CMK (cell line): ENCODE data around the gene SMPD1.

Experiments used
- DNase-seq: peaks from one replicate; pipeline ENCODE4 v3.0.0-alpha.2; 2010; ENCODE audit warnings: low read depth

The SMPD1 gene

DNA sequence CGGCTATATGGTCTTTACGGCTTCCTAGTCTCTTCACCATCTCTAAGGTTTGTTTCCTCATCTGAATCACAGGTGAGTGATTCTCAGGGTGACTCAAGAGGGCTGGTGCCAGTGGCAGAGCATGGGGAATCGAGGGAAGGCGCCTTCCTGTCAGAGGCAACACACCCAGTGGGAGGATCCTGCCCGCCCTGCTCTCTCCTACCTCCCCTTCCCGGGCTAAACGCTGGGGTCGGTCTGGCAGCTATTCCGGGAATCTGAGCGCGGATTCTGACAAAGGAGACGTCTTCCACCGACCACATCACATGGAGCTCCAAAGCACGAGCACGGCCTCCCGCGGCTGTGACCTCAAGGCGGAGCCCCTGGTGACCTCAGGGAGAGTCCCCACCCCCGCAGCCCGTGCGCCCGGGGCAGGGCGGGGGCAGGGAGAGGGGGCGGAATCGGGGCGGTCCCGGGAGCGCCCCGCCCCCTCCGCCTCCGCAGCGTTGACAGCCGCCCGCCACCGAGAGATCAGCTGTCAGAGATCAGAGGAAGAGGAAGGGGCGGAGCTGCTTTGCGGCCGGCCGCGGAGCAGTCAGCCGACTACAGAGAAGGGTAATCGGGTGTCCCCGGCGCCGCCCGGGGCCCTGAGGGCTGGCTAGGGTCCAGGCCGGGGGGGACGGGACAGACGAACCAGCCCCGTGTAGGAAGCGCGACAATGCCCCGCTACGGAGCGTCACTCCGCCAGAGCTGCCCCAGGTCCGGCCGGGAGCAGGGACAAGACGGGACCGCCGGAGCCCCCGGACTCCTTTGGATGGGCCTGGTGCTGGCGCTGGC, at the start of gene SMPD1:
TSS of gene SMPD1 (plus strand) at position 570 of the 813 bp plus-strand sequence. CDS start at position 695, 125 bp downstream.
- DNase-seq: peak; percentile 84

DNA sequence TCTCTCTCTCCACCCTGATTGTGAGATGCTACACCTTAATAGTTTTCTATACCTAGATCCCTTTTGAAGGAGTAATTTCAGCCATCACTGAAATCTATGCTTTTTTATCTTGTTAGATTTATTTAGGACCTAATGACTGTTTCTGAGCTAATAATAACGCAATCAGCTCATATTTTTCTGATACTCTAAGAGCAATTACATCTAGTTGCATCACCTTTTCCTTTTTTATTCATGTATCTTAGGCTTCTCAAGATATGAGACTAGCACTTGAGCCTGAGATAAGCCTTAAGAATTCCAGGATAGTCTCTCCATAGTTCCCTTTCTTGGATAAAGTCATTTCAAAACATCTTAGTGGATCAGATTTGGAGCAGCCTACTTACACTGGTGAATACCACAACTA, 44.9 kb upstream of the SMPD1 start:
- no peak for DNase-seq

DNA sequence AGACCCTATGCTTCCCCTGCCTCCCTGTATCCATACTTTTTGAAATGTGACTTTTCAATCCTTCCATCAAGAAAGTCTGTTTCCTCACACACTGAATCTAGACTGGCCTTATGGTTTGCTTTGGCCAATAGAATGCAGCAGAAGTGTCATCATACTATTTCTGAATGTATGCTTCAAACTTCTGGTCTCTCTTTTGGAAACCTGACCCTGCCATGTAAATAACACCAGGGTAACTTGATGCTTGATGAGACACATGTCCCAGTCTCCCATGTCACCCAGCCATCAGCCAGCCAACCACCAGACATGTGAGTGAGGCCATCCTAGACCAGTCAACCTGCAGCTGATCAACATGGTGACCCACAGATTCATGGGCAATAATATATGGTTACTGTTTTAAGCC, 40.2 kb upstream of the SMPD1 start:
- no peak for DNase-seq

DNA sequence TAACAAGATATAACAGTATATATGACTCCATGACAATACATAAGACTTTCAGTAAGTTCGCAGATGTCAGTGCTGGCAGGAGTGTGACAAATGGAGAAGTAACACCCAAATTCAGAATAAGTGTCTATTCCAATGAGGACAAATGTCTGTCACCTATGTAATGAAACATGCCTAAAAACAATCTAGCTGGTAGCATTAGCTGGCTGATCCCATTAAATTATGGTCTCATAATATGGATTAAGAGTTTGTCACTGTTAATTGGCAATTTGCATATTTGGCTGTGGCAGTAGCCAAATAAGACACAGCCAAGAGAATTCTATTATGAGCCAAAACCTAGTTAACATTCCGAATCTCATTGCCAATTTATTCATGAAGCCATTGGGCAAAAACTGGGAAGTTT, 39.8 kb upstream of the SMPD1 start:
- no peak for DNase-seq

DNA sequence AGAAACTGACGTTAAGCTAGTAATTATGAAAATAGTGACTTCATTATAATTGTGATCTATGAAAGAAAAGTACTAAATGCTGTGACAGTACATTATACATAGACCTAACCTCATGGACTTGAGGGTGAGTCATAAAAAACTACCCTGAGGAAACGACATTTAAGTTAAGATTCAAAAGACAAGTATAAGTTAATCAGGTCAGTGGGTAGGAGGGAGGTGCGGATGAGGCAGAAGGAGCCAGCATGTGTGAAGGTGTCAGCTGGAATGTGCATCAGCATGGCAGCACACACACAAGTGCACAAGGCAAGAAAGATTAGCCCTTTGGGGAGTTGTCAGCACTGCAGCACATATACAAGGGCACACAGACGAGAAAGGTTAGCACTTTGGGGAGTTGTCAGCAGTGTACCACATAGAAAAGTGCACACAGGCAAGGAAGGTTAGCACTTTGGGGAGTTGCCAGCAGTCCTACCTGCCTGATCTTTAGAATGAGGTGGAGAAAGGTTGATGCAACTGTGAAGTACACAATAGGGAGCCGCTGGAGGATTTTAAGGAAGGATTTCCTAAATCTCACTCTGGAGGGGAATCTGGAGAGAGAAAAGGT, 38.4 kb upstream of the SMPD1 start:
- DNase-seq: no peak

DNA sequence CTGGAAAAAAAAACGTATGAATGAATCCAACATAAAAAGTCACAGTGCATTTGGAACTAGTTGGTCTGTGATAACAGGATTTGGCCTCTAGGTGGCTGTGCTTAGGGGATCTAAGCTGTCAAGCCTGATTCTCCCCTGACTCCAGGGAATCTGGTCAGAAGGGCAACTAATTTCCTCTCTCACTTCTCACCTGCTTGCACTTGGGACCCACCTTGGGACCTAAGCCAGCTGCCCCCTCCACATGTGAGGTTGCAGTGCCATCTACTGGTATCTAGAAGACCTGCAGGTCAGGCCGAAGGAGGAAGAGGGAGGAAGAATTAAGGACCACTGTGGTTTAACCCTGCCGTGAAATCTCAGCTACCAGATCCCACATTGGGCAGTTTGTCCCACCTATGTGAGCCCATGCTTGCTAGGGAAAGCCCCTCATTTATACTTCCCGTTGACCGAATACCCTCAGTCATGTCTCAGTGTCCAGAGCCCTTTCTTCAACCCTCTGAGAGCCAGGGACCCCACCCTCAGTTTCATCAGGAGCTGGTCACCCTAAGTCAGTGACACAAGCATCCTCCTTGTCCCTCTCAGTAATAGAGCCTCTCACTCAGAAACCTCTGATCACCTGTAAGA, 36.8 kb upstream of the SMPD1 start:
- DNase-seq: no peak

DNA sequence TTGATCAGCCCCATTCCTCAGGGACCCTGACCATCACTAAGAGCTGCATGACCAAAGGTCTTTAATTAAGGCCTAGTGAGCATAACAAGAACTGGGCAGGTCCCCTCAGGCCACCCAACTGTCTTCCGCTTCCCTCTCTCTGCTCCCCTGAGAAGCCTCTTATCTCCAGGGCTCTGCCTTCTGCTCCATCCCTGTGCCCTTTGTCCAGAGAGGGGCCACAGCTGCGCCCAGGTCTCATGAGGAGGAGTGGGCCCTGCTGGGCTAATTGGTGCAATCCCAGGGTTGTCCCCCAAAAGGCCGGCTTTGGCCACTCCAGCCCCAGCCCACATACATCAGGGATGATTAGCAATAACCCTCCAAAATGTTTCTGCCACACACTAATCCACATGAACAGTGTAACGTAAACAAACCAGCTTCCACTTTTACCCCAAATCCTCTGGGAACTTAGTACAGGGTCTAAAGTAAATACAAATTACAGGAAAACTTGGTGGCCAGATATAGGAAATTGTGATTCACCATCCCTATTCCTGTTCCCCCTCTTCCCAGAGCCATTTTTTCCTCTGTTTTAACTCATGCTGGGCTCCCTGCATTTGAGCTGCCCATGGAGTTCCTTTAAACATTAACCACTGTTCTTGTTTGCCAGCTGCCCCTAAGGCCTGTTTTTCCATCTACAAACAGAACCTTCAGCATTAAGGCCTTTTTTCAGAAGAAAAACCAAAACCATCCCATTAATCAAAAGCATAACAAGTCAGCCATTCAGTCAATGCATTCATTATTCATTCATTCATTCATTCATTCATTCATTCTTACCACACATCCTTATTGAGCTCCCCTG, 35.4 kb upstream of the SMPD1 start:
- DNase-seq: no peak

DNA sequence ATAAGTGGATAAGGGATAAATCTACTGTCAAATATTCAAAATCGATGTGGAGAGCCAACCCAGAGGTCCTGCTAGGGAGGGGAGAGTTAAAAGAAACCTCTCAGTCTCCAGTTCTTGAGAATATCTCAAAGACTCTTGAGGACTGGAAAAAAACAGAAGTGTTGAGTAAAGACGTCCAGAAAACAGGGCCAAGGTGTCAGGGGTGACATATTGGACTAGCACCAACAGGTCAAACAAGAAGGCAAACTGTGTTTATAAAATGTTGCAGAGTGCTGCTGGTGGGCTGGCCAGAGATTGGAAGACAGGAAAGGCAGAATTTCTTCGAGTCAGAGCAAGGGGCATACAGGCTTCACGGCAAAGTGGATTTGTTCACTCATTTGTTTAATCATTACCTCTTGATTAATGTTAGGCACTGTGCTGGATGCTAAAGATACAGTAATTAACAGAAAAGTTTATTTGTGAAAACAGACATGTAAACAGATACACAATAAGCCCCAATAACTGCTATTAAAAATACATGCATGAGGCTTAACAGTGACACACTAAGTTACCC, 33.7 kb upstream of the SMPD1 start:
- no peak for DNase-seq

DNA sequence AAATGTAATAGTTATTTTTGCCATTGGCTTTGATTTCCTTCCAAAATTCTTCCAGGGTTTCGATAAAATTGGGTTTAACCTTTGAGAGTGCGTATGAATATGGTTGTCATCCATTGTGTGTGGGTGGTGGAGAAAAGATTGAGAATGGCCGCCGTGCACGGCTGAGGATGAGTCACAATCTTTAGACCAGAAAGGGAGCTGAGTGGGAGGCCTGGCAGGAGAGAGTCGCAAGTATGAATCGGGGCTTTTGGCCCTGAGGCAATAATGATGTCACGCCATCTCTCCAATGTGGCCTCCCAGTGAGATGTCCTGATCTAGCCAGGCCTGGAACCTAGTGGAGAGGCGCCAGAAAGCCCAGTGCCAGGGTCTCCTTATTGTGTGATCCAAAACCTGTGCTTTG, 33.1 kb upstream of the SMPD1 start:
- no peak for DNase-seq

DNA sequence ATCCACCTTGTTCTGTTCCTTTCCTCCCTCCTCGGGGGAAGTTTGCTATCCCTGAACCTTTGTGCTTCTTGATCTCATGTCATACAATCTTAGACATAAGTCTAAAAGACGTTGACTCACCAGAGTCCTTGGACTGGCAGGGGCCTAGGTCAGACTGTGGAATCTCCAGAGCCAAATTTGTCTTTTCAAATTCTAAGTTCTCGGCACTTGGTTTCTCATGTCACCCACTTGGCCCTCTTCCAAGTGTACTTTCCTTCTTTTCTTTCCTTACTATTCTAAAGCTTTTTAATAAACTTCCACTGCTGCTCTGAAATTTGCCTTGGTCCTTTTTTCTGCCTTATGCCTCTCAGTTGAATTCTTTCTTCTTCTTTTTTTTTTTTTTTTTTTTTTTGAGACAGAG, 30.1 kb upstream of the SMPD1 start:
- DNase-seq: no peak

DNA sequence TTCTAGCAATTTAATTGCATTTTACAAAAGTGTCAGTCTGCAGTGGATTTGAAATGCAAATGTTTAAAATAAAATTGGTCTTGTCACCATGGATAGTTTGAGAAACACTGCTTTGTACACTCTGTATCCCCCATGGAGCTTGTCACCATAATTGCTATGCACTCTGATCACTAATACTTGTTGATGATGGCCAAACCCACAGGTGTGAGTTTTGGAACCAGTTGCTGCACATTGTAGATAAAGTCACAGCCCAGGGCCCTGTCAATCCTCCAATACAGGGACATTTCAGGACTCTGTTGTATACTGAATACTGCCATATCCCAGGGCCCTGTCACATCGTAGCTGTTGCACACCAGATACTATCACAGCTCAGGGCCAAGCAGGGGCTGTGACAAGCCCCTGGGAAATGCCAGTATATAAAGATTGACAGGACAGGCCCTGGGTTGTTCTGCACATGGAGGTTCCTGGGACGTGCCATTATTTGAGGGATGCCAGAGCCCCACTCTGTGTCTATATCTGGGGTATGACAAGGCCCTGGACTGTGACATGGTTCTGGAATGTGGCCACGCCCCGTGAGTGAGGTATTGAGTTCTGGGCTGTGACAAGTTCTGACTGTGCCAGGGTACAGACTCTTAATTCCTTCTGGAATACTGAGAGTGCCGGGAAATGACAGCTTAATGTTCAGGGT, 27.9 kb upstream of the SMPD1 start:
- no peak for DNase-seq

DNA sequence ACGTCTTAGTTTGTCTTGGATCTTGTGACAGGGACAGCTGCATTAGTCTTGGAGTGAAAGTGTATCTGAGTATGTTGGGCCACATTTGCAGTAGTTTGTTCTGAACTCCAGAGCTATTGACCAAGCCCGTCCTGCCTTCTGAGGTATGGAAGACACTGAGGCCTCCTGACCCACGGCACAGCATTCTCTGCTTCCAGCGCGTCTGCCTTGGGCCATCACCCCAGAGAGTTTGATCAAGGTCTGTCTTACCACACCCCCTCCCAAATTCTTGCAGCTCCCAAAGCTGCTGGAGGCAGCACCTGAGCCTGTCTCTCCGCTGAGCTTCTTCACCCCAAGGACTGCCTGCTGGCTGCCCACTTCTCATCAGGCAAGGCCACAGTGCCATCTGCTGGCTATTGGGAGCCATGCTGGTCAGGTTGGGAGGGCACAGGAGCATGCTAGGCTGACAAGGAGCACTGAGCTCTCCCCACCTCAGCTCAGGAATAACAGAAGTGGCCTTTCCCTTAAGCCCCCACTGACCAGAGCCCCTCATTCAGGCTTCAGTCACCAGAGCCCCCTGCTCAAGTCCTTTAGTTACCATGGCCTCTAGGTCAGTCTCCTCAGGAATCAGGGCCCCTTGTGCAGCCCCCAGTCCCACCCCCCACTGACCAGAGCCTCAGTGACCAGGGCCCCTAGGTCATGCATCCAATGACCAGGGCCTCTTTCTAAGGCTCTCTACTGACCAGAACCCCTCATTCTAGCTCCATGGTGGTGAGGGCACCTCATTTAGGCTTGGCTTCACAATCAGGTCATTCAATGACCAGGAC, 27.2 kb upstream of the SMPD1 start:
- peak; percentile 27 for DNase-seq

DNA sequence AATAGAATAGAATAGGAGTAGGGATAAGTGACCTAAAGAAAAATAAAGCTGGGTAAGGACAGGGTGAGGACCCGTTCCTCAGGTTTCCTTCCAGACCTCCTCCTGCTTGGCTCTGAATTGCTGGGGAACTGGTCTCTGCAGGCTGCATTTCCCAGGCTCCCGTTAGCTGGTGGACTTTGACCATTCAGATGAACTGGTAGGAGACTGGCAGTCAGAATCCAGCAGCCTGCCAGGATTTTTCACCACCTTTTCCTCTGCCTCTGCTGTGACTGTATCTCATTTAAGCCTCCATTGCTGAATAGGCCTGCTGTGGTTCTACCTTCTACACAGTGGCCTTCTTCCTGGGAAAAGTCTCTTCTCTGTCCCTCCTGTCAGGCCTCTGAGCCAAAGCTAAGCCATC, 24.6 kb upstream of the SMPD1 start:
- no peak for DNase-seq

DNA sequence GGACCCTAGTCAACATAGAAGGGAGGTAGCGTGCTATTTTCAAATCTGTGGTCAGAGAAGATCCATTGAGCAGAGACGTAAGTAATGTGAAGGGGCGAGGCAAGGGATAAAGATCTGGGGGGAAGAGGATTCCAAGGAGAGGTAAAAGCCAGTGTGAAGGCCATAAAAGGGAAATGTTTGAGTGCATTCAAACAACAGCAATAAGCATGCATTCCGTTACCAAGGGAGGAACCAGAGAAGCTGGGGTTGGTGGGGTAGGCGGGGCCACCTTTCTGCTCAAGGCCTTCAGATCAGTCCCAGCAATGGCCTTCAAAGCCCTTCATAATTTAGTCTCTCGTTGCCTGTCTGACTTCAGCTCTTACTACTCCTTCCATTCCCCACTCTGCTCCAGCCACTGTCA, 18.4 kb upstream of the SMPD1 start:
- DNase-seq: no peak

DNA sequence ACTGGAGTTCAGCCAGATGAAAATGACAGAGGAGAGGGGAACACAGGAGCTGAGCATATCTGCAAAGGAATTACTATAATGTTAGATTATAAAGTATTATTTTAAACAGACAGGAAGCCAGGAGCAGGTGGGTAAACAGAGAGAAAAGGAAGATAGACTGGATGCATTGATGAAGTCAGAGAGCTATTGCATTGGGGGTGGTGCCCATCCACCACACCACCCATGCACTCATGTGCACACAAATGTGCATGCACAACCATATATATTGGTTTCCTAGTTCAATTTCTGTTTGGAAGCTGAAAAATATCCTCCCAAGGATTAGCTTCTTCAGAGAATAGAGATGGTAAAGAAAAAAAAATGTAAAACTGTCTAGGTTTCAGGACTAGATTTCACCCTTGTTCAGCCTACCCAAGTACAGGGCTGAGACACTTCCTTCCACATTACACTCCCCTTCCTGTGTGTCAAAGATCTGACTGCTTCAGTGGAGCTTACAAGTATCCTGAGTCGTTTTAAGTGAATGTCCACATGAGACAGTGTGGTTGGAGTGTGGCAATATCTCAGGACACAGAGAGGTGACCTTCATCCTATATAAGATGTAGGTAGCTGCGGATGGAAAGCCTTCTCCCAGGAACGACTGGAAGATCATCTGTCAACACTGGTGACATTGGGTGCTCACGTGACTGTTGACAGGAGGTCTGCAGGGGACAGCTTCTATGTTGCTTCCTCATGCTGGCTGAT, 12.2 kb upstream of the SMPD1 start:
- DNase-seq: peak; percentile 54

DNA sequence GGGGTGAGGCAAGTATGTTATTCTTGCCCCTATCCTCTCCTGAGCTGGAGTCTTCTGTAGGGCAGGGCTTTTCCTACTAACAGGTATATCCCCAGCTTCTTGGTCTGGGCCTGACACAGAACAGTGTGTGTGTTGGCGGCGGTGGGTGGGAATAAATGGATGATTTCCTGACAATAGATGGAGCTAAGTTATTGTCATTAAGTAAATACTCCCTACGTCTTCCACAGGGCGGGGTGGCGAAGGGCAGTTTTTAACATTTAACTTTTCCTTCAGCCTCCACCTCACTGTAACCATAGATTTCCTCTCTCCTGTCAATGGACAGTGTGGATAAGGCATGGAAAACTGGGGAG, 11.7 kb upstream of the SMPD1 start:
- no peak for DNase-seq

DNA sequence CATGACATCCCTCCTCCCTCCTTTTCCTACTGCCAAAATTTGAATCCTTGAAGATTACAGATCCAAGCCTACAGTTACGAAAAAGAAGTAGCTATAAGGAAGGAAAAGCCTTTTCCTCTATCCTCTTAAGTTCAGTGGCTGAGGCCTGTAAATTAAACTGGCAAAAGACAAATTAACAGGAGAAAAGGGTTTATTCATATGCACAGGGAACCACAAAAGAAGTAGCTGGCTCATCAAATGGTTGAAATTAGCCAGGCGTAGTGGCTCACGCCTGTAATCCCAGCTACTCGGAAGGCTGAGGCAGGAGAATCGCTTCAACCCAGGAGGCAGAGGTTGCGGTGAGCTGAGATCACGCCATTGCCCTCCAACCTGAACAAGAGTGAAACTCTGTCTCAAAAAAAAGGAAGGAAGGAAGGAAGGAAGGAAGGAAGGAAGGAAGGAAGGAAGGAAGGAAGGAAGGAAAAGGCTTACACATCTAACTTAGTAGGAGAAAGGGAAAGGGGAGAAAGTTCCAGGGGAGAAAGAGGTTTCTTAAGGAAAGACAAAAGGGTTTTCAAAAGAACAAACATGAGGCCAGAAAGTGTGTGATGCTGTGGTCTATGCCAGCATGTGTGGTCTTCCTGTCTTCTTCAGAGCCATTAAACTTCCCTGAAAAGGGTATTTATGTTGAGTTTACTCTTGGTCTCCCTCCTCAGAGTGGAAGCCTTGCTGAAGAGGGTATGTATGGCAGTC, 5.1 kb upstream of the SMPD1 start:
- DNase-seq: no peak

DNA sequence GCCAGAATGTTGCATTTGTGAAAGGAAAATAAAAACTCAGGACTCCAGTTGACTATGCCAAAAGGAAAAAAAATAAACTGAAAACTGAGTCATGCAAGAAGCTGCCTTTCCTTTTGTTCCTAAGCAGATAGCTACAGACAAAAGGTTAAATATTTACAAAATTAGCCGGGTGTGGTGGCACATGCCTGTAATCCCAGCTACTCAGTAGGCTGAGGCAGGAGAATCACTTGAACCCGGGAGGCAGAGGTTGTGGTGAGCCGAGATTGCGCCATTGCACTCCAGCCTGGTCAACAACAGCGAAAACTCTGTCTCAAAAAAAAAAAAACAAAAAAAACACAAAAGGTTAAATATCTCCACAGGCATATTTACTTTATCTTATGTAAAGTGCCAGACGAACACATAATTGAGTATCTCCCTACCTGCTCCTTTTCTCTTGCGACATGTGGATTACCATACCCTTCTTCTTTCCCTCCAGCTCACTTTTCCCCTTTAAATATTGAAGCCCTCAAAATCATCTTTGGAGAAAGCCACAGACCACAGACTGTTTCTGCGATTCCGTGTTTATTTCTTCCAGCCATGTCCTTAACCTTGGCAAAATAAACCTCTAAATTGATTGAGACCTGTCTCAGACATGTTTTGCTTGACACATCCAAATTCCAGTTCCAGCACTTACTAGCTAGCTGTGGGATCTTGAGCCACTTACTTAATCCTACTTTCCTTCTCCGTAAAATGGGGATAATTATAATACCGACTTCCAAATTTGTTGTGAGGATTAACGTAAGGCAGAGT, 2.3 kb upstream of the SMPD1 start:
- DNase-seq: no peak

DNA sequence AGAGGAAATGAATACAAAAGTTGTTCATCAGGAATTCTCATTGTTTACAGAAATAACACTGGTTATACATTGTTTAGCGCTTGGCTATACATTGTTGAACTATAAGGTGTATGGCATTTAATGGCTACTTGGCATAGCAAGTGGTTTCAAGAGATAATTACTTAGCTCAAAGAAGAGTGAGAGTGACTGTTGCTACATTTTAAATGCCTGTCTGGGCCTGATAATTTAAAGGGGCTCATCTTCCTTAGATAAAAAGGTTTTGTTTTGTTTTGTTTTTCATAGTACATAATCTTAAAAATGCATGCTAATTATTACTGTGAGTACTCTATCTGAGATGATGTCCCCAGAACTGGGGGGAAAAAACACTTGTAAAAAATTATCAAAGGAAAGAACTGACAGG, 1.5 kb upstream of the SMPD1 start:
- DNase-seq: no peak
